GM21528 (cell line): ENCODE measurements around the gene LRRC53.

Experiments used
- ATAC-seq: cut with Tn5 transposase; IDR thresholded peaks from one replicate; pipeline ENCODE4 v1.9.1; 2021; ENCODE audit warnings: mild to moderate bottlenecking, moderate library complexity; ENCODE audit not compliant: unreplicated experiment, low FRiP score

Gene LRRC53

DNA sequence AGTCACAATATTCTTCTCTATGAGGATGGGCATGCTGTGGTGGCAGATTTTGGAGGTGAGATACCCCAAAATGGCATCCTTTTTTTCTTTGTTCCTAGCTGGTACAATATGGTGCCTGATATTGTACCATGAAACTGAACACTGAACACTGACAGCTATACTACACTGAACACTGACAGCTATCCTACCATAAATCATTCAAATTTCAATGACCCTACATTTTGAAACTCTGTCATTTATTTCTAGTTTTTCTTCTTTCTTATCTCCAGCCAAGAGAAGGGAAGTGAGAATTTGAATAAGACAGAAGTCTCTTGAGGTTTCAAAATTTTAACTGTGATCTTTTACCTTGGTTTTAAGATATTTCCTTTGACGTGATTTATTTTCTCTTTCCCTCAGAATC is 76.3 kb downstream of the LRRC53 start:
- ATAC-seq: no peak

GRCh38 chr1:74434321-74434720 is 78.1 kb downstream of the LRRC53 start:
- no peak for ATAC-seq

GRCh38 chr1:74432325-74432724 is 80.1 kb downstream of the LRRC53 start:
- no peak for ATAC-seq

DNA sequence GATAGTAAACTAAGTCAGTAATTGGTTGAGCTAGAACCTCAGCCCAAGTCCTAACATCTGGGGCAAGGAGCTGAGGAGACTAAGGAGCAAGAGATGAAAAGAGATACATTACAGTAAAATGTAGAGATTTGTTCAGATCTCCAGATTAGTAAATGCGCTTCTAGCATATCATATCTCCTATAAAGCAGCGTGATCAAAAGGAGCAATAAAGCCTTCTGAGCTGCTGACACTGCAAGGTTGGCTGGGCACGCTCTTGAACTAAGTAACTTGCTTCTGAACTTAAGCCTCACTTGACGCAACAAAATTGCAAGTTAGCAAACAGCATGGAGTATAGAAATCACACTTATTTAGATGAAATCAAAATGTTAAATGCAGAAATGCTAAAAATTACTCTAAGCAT is 80.9 kb downstream of the LRRC53 start:
- ATAC-seq: no peak

DNA sequence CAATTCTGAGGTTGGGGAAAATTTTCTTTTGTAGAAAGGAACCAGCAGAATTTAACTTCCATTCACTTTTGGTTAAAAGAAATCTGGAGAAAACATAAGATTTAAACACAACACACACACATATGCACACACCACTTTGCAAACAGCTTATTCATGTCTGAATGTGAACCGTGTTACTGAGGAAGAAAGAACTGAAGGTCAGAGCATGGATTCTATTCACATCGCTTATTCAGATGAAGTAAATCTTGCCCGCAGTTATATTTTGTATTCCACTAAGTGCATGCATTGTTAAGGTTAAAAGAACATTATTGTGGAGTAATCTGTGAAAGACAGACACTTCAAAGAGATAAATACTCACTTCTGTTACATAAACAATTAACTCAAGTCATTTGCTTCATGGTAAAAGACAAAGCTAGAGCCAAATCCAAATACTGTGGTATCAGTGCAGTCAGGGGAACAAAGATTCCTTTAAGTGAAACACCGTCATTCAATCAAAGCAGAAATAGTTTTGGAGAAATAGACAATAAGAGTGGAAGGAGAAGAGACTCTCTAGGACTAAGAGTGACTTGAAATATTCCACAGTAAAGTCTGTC is 82.0 kb downstream of the LRRC53 start:
- no peak for ATAC-seq

DNA sequence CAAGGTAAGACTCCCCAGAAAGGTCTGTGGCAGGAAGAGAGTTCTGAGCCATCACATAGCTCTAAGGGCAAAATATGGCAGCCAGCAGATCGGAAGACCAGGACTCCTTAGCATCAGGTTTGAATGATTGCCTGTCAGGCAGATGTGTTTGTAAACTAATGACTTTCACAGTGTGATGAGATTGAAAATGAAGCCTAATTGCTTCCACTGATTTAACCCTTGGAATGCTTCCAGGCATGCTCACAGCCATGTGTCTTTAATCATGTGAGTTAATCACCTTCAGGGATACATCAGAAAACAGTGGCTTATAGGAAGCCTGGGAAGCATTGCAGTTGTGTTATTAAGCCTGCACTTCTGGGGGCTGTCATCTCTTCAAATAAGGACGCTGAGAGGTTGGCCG is 82.8 kb downstream of the LRRC53 start:
- no peak for ATAC-seq

DNA sequence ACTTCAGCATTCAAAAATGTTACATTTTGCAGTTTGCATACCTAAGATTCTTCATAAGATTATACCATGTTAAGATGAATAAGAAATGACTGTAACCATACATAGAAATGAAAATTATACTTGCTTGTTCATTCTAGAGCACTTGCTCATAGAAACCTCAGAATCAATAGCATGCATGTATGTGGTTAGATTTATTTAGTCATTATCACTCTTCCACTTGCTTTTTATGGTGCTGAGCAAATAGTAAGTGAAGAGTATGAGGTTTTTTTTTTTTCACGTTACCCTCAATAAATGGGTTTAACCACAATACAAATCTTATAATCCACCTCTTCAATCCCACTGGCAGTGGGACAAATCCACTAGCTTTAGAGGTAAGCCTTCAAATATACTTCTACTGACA is 84.7 kb downstream of the LRRC53 start:
- no peak for ATAC-seq

GRCh38 chr1:74426208-74426937 is 86.0 kb downstream of the LRRC53 start:
- ATAC-seq: no peak

GRCh38 chr1:74425676-74426075 is 86.7 kb downstream of the LRRC53 start:
- no peak for ATAC-seq

- ATAC-seq: no peak
Measured at GRCh38 chr1:74423471-74423870, 88.9 kb downstream of the LRRC53 start.

DNA sequence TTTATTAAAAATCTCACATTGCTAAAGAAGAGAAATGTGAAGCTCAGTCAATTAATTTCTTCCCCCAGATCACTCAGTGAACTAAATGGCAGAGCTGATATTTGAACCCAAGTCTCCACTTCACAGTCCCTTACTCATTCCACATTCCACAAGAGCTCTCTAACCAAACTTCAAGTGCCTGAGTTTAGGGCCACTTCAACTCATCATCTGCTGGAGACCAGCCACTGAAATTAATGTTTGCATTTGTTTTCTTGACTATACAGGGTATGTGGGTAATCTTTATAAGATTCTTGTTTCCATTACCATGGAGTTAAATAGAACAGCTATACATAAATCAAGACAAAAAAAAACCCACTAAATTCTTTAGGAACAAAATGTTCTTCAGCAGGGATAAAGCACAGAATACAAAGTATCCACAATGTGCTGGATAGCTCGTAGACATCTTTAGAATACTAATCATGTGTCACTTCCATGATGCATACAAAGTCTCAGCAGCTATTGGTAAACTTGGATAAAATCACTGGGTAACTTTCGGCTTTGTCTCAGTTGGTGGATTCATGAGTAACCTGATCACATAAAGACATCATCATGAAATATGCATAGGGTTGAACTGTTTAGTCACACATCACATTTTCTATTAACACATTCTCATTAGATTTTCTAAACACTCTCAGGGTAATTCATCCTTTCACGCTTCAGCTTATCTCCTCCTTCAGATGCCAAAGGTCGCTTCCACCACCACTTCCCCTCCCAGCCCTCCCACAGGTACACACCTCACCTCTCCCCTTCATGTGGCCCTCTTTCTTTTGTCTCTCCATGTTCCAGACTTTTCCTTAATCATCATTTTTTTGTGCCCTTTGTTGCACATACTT is 89.8 kb downstream of the LRRC53 start:
- no peak for ATAC-seq

GRCh38 chr1:74420467-74420866 is 91.9 kb downstream of the LRRC53 start:
- ATAC-seq: no peak
